OCI-LY7 (cell line): ENCODE results near the gene TMEM179. TPM values are rescaled to one million over a fixed set of nuclear protein-coding genes. Genes with fewer than 3 reads are reported as not detected.

Experiments
- BruUV-seq: library from RNA; stranded (reverse); fragments of 400-500 nt; replicated peaks from 2 replicates; lab custom pipeline; 2021; lab: Mats Ljungman, UMichigan
- CTCF ChIA-PET: fragments of 300-600 bp; sonication (Branson Sonifier 250); formaldehyde crosslinking; loops from one replicate; lab custom pipeline; 2022; ENCODE audit warnings: antibody characterized with exemption; ENCODE audit not compliant: unreplicated experiment; lab: Charles Lee
- POLR2A ChIA-PET: fragments of 300-600 bp; sonication (Branson Sonifier 250); formaldehyde crosslinking; loops from one replicate; lab custom pipeline; 2022; ENCODE audit warnings: antibody characterized with exemption; lab: Charles Lee
- DNase-seq: peaks from one replicate; pipeline ENCODE4 v3.0.0-alpha.2; 2015; ENCODE audit warnings: low spot score
- H2AFZ ChIP-seq: fragments of 200-600 bp; sonication (generic), shearing (Covaris generic); 2 replicates; pipeline ENCODE4 v1.6.1; 2014; ENCODE audit warnings: mild to moderate bottlenecking, antibody characterized with exemption, low read length, moderate library complexity
- H3K27ac ChIP-seq: fragments of 200-600 bp; sonication (generic); 2 replicates; pipeline ENCODE4 v1.5.1; 2014; ENCODE audit warnings: mixed run types, low read depth, mild to moderate bottlenecking, moderate library complexity, low read length, inconsistent platforms; ENCODE audit not compliant: poor library complexity, severe bottlenecking
- H3K36me3 ChIP-seq: fragments of 200-600 bp; sonication (generic); 2 replicates; pipeline ENCODE4 v1.6.1; 2014; ENCODE audit warnings: mild to moderate bottlenecking, antibody characterized with exemption, low read length, moderate library complexity, mixed read lengths; ENCODE audit not compliant: insufficient read depth
- H3K4me1 ChIP-seq: fragments of 200-600 bp; sonication (generic); 2 replicates; pipeline ENCODE4 v1.5.1; 2014; ENCODE audit warnings: mild to moderate bottlenecking, low read length; ENCODE audit not compliant: insufficient read depth, poor library complexity, severe bottlenecking
- H3K4me2 ChIP-seq: fragments of 200-600 bp; sonication (generic); 2 replicates; pipeline ENCODE4 v1.6.1; 2014; ENCODE audit warnings: mild to moderate bottlenecking, low read length
- H3K4me3 ChIP-seq: fragments of 200-600 bp; sonication (generic); 2 replicates; pipeline ENCODE4 v1.5.1; 2014; ENCODE audit warnings: mild to moderate bottlenecking, low read depth, low read length; ENCODE audit not compliant: poor library complexity, severe bottlenecking
- H3K79me2 ChIP-seq: fragments of 200-600 bp; sonication (generic); 2 replicates; pipeline ENCODE4 v1.6.1; 2016; ENCODE audit warnings: low read depth, mild to moderate bottlenecking, low read length, moderate library complexity, mixed read lengths; ENCODE audit not compliant: insufficient read depth
- H3K9me2 ChIP-seq: fragments of 200-600 bp; sonication (generic); 2 replicates; pipeline ENCODE4 v1.6.1; 2016; ENCODE audit warnings: mild to moderate bottlenecking, low read length, mixed read lengths; ENCODE audit not compliant: insufficient read depth
- H3K9me3 ChIP-seq: fragments of 200-600 bp; sonication (generic); 2 replicates; pipeline ENCODE4 v1.6.1; 2014; ENCODE audit warnings: mild to moderate bottlenecking, mixed run types, low read length, mixed read lengths
- H4K20me1 ChIP-seq: fragments of 200-600 bp; sonication (generic); 2 replicates; pipeline ENCODE4 v1.6.1; 2014; ENCODE audit warnings: mild to moderate bottlenecking, antibody characterized with exemption, low read length, moderate library complexity, mixed read lengths; ENCODE audit not compliant: insufficient read depth
- CTCF ChIP-seq: fragments of 200-600 bp; sonication (generic); conservative IDR thresholded peaks from 2 replicates; pipeline ENCODE4 v1.5.1; 2014; ENCODE audit warnings: mild to moderate bottlenecking, antibody characterized with exemption, low read length, moderate library complexity, mixed read lengths
- EZH2phosphoT487 ChIP-seq: fragments of 200-600 bp; sonication (generic); IDR thresholded peaks from 2 replicates; pipeline ENCODE4 v1.6.1; 2018; ENCODE audit warnings: low read depth, borderline replicate concordance, mild to moderate bottlenecking, mixed run types, antibody characterized with exemption, low read length, moderate library complexity, mixed read lengths
- intact Hi-C: fragments of 100-400 bp; cut with micrococcal nuclease; formaldehyde crosslinking; loops from one replicate; pipeline ENCODE4 v1.10.0; 2022; ENCODE audit not compliant: unreplicated experiment
- total RNA-seq, 2 experiments: library from RNA; depleted of rRNA in 1 of 2; stranded (reverse); fragments of >200 nt in 1 of 2; shearing (Covaris generic) in 1 of 2; gene quantifications; 2 replicates each; pipeline ENCODE4 v1.2.3, GENCODE V29; 2014 to 2022

TMEM179 gene
- total RNA-seq, 2 experiments from 2014 or later: not detected

GRCh38 chr14:104585966-104586697 lies 18.4 kb downstream of the TMEM179 start:
- H3K9me2 ChIP-seq: no peaks in the 10 kb centered on the region
- BruUV-seq: no TSS peak

GRCh38 chr14:104584557-104584956 lies 20.0 kb downstream of the TMEM179 start:
- no peak overlapping the region for H3K4me3 ChIP-seq
- no peak overlapping the region for H2AFZ ChIP-seq
- TF ChIP-seq CTCF (no peak), EZH2phosphoT487 (no peak)
- H4K20me1 ChIP-seq: no peaks in the 10 kb centered on the region
- CTCF ChIA-PET: no interaction called here
- H3K79me2 ChIP-seq: no peaks in the 10 kb centered on the region
- no peak overlapping the region for H3K4me2 ChIP-seq
- H3K36me3 ChIP-seq: no peaks in the 10 kb centered on the region
- BruUV-seq: no TSS peak
- POLR2A ChIA-PET: no interaction called here
- no peak overlapping the region for H3K27ac ChIP-seq
- no peaks in the 10 kb centered on the region for H3K9me3 ChIP-seq
- no peaks in the 10 kb centered on the region for H3K4me1 ChIP-seq
- DNase-seq: no peak
- intact Hi-C loops: no loop called here
- H3K9me2 ChIP-seq: no peaks in the 10 kb centered on the region

More at GRCh38 chr14:104585966-104586697, 18.4 kb downstream of the TMEM179 start:
- ChIA-PET POLR2A (no interaction called here), CTCF (no interaction called here)
- Histone ChIP-seq H3K79me2 (no peaks in the 10 kb centered on the region), H3K36me3 (no peaks in the 10 kb centered on the region), H3K4me3 (no peak overlapping the region), H3K27ac (no peak overlapping the region), H3K9me3 (no peaks in the 10 kb centered on the region), H2AFZ (no peak overlapping the region), H4K20me1 (no peaks in the 10 kb centered on the region), H3K4me1 (no peaks in the 10 kb centered on the region), H3K4me2 (no peak overlapping the region)
- TF ChIP-seq CTCF (no peak), EZH2phosphoT487 (no peak)
- DNase-seq: no peak
- intact Hi-C loops: no loop called here
